IPS DF 4.7 (cell line): ENCODE data around the gene BDKRB2.

ENCODE experiments used
- DNase-seq: peaks from one replicate; pipeline ENCODE4 v3.0.0-alpha.2; 2013; ENCODE audit warnings: low spot score; ENCODE audit errors: extremely low read depth

Gene BDKRB2

DNA sequence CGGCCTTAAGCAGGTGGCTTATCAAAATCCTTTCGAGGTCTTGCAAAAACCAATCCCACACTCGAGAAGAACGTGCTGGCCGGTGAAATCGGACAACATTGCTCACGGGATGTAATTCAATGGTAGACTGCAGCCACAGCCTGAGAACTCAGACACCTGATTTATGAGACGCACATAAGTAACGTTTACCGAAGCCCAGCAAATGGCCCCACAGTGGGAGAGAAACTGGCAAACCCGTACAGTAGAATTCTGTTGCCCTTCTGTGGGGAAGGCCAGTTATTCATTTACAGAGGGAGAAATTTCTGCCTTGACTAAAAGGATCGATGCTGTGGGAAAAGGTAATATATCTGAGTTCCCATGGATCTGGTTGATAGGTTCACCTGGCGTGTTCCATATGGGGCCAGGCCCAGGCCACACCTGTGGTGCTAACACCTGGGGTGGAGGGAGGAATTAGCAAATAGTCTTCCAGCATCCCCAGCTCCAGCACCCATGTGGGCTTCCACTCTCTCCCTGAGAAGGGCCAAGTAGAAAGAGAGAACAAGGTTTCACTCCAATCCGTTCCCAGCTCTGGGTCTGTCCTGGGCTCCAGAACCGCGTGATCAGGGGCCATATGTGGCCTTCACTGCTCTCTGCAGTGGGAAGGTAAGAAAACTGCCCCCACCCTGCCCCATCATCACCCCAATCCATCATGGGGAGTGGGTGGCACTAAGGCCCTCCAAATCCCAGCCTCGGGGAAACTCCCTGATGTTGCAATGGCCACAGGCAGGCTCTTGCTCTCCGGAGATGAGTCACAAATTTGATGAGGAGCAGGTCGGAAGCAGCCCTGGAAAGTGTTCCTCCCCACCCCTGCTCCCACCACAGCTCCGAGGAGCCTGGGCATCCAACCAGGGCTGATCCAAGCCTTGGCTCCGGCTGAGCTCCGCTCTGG is 64.1 kb downstream of the BDKRB2 start:
- no peak for DNase-seq

DNA sequence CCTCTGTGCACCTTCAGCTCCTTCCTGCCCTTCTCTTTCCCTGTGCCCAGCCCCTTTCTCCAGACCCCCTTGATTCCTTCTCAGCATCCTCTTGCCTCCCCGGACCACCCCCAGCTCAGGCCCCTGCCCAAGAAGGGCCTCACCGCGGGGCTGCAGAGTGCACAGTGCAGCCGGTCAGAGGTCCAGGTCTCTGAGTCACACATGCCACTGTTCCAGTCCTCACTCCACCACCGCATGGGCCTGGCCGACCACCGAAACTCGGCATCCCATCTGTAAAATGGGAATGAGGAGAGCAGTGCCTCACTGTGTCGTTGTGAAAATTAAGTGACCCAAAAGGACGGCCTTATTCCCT is 64.7 kb downstream of the BDKRB2 start:
- no peak for DNase-seq

DNA sequence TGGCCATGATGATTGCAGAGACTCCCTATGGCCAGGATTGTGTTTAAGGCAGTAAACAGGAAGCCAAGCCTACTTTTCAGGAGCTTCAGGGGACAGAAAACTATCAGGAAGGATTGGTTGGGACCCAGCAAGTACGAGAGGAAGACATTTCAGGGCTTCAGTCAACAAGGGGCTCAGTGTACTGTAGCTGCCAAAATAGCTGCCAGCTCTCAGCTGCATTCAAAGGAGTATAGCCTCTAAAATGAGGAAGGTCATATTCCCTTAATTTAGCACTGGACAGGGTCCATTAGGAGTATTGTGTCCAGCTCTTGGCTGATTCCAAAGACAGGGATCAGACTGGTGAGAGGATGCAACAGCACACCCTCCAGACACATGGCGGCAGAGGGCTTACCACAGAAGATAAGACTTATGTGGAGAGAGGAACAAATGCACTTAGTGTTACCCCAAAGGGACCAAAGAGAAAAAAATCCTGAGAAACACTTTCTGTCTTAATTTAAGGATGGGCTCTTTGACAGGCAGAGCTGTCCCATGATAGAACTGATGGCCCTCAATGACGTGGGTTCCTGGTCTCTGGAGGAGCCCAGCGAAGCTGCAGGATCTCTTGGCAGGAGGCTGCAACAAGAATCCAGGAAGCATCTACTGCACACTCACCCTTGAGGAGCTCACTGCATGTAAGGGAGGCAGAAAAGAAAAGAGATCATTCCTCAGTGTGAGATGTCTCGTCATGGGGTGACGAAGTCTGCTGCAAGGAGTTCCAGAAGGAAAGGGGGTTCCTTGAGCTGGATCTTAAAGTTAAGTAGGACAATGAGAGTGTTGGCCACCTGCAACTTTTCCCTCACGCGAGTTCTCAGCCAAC is 66.2 kb downstream of the BDKRB2 start:
- no peak for DNase-seq

DNA sequence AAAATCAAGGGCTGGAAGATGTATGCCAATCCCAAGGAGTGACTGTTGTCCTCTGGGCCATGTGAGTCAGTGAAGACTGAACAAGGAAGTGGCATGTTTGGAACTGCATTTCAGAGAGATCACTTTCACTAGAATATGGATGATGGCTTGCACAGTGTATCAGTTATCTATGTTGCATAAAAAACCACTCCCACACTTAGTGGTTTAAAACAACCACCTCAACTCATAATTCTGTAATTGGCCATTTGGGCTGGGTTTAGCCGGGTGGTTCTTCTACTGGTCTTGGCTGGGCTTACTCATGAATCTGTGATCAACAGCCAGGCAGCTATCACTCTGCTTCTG is 66.8 kb downstream of the BDKRB2 start:
- no peak for DNase-seq

DNA sequence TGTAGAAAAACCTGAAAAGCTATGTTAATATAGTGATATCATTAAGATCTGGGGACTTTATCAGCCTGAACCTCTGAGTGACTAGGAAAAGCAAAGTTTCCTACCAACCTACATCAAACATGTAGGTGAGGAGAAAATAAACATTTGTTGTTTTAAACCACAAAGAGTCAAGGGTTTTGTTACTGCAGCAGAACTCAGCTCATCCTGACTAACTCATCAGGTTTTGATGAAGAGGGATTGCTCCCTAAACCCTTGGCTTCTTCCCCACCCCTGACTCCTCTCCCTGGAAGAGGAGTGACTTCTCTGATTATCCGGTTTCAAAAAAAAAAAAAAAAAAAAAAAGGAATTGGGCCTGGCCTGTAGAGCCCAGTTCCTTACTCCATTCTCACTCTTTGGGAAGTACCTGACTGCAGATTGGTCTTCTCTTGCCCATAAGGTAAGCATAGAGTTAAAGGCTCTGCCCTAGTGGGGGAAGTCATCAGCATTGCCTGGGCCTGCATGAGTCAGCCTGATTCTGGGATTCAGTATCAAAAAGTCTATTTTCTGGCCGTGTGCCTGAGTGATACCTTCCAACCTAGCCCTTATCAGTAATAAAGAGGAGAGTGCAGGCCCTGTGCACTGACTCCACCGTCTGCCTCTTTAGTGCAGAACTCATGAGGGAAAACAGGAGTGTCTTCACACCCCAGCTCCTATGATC is 68.3 kb downstream of the BDKRB2 start:
- no peak for DNase-seq

GRCh38 chr14:96273629-96274028 is 69.0 kb downstream of the BDKRB2 start:
- no peak for DNase-seq

DNA sequence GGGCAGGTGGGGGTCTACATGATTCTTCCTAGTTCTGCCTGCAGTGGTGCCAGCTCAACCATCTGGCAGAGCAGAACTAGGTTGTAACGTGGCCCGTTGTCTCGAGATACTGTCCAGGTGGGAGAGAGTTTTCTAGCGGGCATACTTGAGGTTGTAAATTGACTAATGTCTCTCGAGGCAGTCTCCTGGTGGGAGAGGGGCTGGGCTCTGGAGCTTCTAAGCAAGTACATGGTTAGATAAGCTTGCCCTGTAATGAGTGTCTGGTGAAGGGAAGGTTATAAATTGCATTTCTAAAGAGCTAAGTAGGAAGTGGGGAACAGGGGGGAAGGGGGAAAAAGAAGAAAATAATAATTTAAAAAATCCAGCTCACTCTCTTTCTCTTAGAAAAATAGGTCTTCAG is 69.5 kb downstream of the BDKRB2 start:
- DNase-seq, result no peak

DNA sequence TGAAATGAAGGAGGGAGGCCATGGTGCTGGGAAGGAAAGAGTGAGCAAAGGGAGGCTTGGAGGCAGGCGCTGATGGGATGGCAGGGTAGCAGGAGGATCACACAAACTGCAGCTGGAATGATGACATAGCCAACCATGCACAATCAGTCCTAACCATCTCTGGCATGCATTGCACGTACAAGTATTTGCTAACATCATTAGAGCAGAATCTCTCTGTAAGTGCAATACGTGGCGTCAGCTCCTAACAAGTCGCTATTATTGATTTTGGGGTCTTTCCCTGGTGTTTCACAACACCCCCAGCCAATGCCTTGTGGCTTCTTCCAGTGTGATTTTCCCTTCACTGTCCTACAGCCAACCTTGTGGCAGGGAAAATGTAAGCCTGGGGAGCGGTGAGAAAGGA is 69.9 kb downstream of the BDKRB2 start:
- no peak for DNase-seq

DNA sequence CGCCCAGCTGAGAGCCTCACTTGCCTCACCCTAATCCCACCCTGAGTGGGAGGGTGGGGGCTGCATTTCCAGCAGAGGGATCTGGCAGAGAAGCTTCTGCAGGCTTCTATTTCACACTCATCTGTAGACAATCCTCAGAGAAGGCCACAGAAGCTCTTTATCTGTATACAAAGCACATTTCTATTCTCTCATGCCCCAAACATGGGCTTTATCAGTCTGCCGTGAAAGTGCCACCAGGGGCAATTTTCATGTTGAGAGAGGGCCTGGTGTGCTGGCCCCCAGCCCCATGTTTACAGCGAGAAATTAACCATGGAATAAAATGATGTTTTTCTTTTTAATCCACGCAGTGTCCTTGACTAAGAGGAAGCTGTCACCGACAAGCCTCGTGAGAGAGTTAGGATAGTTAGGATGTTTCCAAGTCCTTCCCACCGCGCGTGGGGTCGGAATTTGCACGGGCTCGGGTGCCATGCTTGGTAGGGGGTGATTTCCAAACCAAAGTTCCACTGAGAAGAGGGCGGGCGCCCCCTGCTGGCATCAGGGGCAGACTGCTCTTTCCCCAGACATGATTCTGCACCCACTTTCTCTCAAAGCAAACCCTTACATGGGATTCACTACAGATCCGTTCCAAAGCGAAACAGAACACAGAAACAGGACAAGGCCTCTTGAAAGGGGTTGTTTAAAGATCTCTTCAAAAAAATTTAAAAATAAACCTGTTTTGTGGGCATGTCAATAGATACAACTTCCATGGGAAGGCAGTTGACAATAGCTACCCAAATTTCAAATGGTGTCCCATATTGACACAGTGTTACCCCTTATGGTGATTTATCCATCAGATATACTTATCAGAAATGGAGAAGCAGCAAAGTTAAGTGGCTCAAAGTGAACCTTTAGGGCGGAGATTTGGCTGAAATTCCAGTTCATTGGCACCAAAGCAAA is 70.8 kb downstream of the BDKRB2 start:
- DNase-seq, result no peak

GRCh38 chr14:96277890-96278289 is 73.3 kb downstream of the BDKRB2 start:
- DNase-seq, result no peak

- DNase-seq, result no peak
Observed at GRCh38 chr14:96279564-96279963, 74.9 kb downstream of the BDKRB2 start.

GRCh38 chr14:96280104-96280503 is 75.5 kb downstream of the BDKRB2 start:
- no peak for DNase-seq

DNA sequence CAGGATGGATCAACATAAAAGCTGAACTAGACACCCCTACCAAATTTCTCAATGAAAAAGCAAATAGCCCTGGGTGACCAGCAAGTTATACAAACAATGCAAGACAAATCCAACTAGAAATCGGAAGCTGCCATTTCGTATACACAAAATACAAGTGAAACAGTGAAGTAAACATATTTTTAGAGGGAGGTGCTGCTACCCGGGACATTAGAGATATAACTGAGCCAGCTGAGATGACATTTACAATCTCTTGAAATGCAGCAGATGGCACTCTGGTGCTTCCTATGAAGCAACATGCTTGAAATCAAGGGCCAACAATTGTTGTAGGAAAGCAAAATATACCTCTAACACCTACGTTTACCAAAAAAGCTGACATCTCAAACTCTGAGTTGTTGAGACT is 76.8 kb downstream of the BDKRB2 start:
- DNase-seq, result no peak

- no peak for DNase-seq
Observed at GRCh38 chr14:96284008-96284407, 79.4 kb downstream of the BDKRB2 start.

DNA sequence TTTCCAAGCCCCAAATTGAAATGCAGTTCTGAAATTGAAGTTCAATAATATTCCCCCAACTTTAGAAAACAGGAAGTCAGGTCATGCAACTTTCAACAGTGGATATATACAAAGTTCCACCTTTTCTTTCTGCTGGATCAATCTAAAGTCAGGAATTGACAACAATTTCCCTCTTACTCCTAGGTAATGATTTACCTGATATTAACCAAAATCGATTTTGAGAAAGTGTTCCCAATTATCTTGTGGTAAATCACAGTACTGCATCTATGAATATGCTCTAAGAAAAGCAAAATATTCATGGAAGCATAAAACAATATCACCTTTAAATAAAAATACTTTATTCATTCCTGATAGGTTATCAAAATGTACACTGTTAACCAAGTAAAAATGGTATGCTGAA is 79.8 kb downstream of the BDKRB2 start:
- DNase-seq, result no peak

DNA sequence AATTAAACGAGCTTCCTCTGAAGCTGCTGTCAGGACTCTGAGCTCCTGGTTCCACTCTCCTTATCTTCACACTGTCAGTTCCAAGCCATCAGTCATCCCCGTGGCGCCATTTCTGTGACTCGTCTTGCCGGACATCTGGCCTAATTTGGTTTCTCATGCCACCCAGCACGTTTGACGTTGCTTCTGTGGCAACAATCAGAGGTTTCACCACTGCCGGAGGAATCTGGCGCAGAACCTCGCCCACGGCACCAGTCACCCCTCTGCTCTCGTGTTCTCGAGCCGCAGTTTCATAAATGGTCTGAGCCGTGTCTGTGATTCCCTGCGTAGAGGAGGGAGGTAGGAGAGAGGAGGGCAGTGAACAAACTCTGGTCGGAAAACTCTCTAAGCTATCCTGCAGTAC is 81.0 kb downstream of the BDKRB2 start:
- no peak for DNase-seq

- no peak for DNase-seq
Observed at GRCh38 chr14:96286251-96286650, 81.6 kb downstream of the BDKRB2 start.

GRCh38 chr14:96287856-96288255 is 83.2 kb downstream of the BDKRB2 start:
- DNase-seq, result no peak
